Endothelial cell of umbilical vein (primary cell): ENCODE measurements around the gene EBF4. TPM values are rescaled to one million over a fixed set of nuclear protein-coding genes. Genes with fewer than 3 reads are reported as not detected.

ENCODE experiments used
- BruUV-seq: library from RNA; stranded (reverse); fragments of 400-500 nt; replicated peaks from 2 replicates; lab custom pipeline; 2021; lab: Mats Ljungman, UMichigan
- CTCF ChIA-PET: fragments of 300-600, 350-600 bp; sonication (Branson Sonifier 250); formaldehyde crosslinking; loops from one replicate; lab custom pipeline; 2021; ENCODE audit warnings: antibody characterized with exemption, inconsistent platforms; lab: Charles Lee
- POLR2A ChIA-PET: fragments of 300-600, 350-600 bp; sonication (Branson Sonifier 250); formaldehyde crosslinking; loops from one replicate; lab custom pipeline; 2021; ENCODE audit warnings: antibody characterized with exemption, inconsistent platforms; lab: Charles Lee
- DNase-seq: peaks from one replicate; pipeline ENCODE4 v3.0.0-alpha.2; 2011; ENCODE audit warnings: low read depth, low spot score
- FAIRE-seq: peaks from 2 replicates; lab custom pipeline; 2011; peaks lifted over from hg19 to GRCh38; lab: Jason Lieb, UNC
- H2AFZ ChIP-seq: 2 replicates; pipeline ENCODE4 v1.6.0; 2012; ENCODE audit warnings: low read depth, low read length, control low read depth, inconsistent platforms
- H3K27ac ChIP-seq: 2 replicates; pipeline ENCODE4 v1.5.1; 2011; ENCODE audit warnings: low read depth, mild to moderate bottlenecking, control low read depth, low read length, moderate library complexity; ENCODE audit not compliant: insufficient read depth
- H3K27me3 ChIP-seq, 2 experiments: 2 replicates each; pipeline versions ENCODE4 v1.6.0 to v1.6.1; 2011; ENCODE audit warnings: low read length in 2 of 2, mixed read lengths in 1 of 2; ENCODE audit not compliant: control insufficient read depth in 2 of 2, insufficient read depth in 2 of 2
- H3K36me3 ChIP-seq, 2 experiments: 2 replicates in 1 of 2; 3 replicates in 1 of 2; pipeline ENCODE4 v1.5.1; 2011; ENCODE audit warnings: low read length in 2 of 2, mild to moderate bottlenecking in 1 of 2, moderate library complexity in 1 of 2; ENCODE audit not compliant: control insufficient read depth in 2 of 2, insufficient read depth in 2 of 2; ENCODE audit errors: extremely low read depth in 1 of 2
- H3K4me1 ChIP-seq: 3 replicates; pipeline ENCODE4 v1.5.1; 2011; ENCODE audit warnings: mild to moderate bottlenecking, low read length; ENCODE audit not compliant: control insufficient read depth, insufficient read depth; ENCODE audit errors: extremely low read depth
- H3K4me2 ChIP-seq: 2 replicates; pipeline ENCODE4 v1.6.1; 2011; ENCODE audit warnings: low read length, control low read depth, mixed read lengths; ENCODE audit not compliant: insufficient read depth
- H3K4me3 ChIP-seq, 3 experiments: fragments of 200-600 bp in 1 of 3; sonication (generic), shearing (Covaris generic) in 1 of 3; replicated peaks in 1 of 3; 2 replicates each; pipeline ENCODE4 v1.5.1; 2011 to 2016; ENCODE audit warnings: control low read depth in 3 of 3, low read length in 3 of 3, mild to moderate bottlenecking in 2 of 3, inconsistent platforms in 1 of 3, low read depth in 1 of 3, moderate library complexity in 1 of 3; ENCODE audit not compliant: insufficient read depth in 1 of 3
- H3K79me2 ChIP-seq: 2 replicates; pipeline ENCODE4 v1.6.0; 2012; ENCODE audit warnings: low read length, inconsistent platforms; ENCODE audit not compliant: control insufficient read depth, insufficient read depth
- H3K9ac ChIP-seq: replicated peaks from 2 replicates; pipeline ENCODE3; 2011; ENCODE audit warnings: low read length, control low read depth; ENCODE audit not compliant: insufficient read depth; ENCODE audit errors: extremely low read depth
- H3K9me1 ChIP-seq: replicated peaks from 3 replicates; pipeline ENCODE4 v1.6.0; 2011; ENCODE audit warnings: mild to moderate bottlenecking, low read length; ENCODE audit not compliant: control insufficient read depth, insufficient read depth; ENCODE audit errors: extremely low read depth
- H3K9me3 ChIP-seq: replicated peaks from 2 replicates; pipeline ENCODE4 v1.5.1; 2012; ENCODE audit warnings: low read length, inconsistent platforms; ENCODE audit not compliant: control insufficient read depth, insufficient read depth
- H4K20me1 ChIP-seq: replicated peaks from 2 replicates; pipeline ENCODE3; 2011; ENCODE audit warnings: mild to moderate bottlenecking, low read length; ENCODE audit not compliant: control insufficient read depth, insufficient read depth; ENCODE audit errors: extremely low read depth
- CTCF ChIP-seq, 2 donors: IDR thresholded peaks; 1 replicate in 1 of 2; 2 replicates in 1 of 2; pipeline ENCODE4 v1.5.1; 2011; ENCODE audit warnings: low read length in 2 of 2, mild to moderate bottlenecking in 2 of 2, moderate library complexity in 2 of 2, control low read depth in 1 of 2, inconsistent platforms in 1 of 2, low read depth in 1 of 2; ENCODE audit not compliant: insufficient read depth in 1 of 2; ENCODE audit errors: extremely low read depth in 1 of 2
- EZH2 ChIP-seq: IDR thresholded peaks from 2 replicates; pipeline ENCODE4 v1.6.1; 2012; ENCODE audit warnings: borderline replicate concordance, low read depth, mild to moderate bottlenecking, moderate library complexity, low read length, inconsistent platforms; ENCODE audit not compliant: severe bottlenecking
- FOS ChIP-seq: IDR thresholded peaks from 2 replicates; pipeline ENCODE4 v1.6.1; 2011; ENCODE audit warnings: mild to moderate bottlenecking, low read length, moderate library complexity, borderline replicate concordance; ENCODE audit not compliant: insufficient read depth
- GATA2 ChIP-seq: IDR thresholded peaks from 2 replicates; pipeline ENCODE4 v1.7.0; 2011; ENCODE audit warnings: low read depth, mild to moderate bottlenecking, moderate library complexity, mixed read lengths, low read length; ENCODE audit not compliant: insufficient read length, insufficient read depth
- JUN ChIP-seq: IDR thresholded peaks from 2 replicates; pipeline ENCODE4 v1.6.1; 2011; ENCODE audit warnings: borderline replicate concordance, low read depth; ENCODE audit not compliant: insufficient read length, insufficient read depth
- MAX ChIP-seq: IDR thresholded peaks from 2 replicates; pipeline ENCODE4 v1.6.1; 2011; ENCODE audit not compliant: insufficient read depth, insufficient read length
- MYC ChIP-seq: IDR thresholded peaks from one replicate; pipeline ENCODE4 v1.6.1; 2011; ENCODE audit warnings: mild to moderate bottlenecking, low read depth, low read length
- POLR2A ChIP-seq: IDR thresholded peaks from 2 replicates; pipeline ENCODE4 v1.6.1; 2012; ENCODE audit warnings: low read depth, mild to moderate bottlenecking, control low read depth, low read length
- POLR2AphosphoS5 ChIP-seq: IDR thresholded peaks from 2 replicates; pipeline ENCODE4 v1.6.1; 2012; ENCODE audit warnings: low read depth, mild to moderate bottlenecking, control low read depth, low read length, moderate library complexity; ENCODE audit not compliant: insufficient read depth
- dilution Hi-C: fragments of 300-500 bp; cut with MboI; formaldehyde crosslinking; loops from one replicate; pipeline ENCODE4 v1.15.0; 2019; ENCODE audit warnings: low sequenced_read_pairs; ENCODE audit not compliant: extremely low pct_ligation_motif_present
- intact Hi-C: fragments of 100-400 bp; cut with micrococcal nuclease; formaldehyde crosslinking; loops from one replicate; pipeline ENCODE4 v1.10.0; 2022
- polyA plus RNA-seq, 4 experiments: library from polyadenylated mRNA; depleted of rRNA in 3 of 4; stranded (reverse) in 3 of 4; unstranded in 1 of 4; fragments of >200 nt; gene quantifications; 2 replicates each; pipeline versions ENCODE4 v1.2.1 to v1.2.3, GENCODE V29; 2011 to 2012; ENCODE audit warnings: missing spikeins in 1 of 4
- total RNA-seq: library from RNA; stranded (reverse); gene quantifications from 2 replicates; pipeline ENCODE4 v1.2.3, GENCODE V29; 2021

The EBF4 gene
- total and polyA plus RNA-seq, 2 donors (not counting 3 experiments of a cell fraction or from before 2014, with no cell fraction given) = 2.7 to 3.4 TPM

- intact Hi-C loops = no loop called here
- CTCF ChIA-PET = interaction anchor here (0.7 to 4.0 kb wide), 10 partner anchors 10 to 111 kb away, joined by 3 to 17 read pairs (median 4); partner anchors contain the start of gene EBF4
- BruUV-seq = no TSS peak
- DNase-seq (no peak), FAIRE-seq (no peak)
- peaks cover 5 to 15% of the 10 kb centered on the region in 2 experiments for H3K27me3 ChIP-seq
- no peak overlapping the region for H3K9ac ChIP-seq
- no peak overlapping the region for H3K27ac ChIP-seq
- H3K4me2 ChIP-seq = no peak overlapping the region
- H3K9me3 ChIP-seq = no peaks in the 10 kb centered on the region
- no peaks in the 10 kb centered on the region for H3K9me1 ChIP-seq
- TF ChIP-seq FOS (no peak), GATA2 (no peak), POLR2AphosphoS5 (no peak)
- no peak overlapping the region for H2AFZ ChIP-seq
- H3K79me2 ChIP-seq = no peaks in the 10 kb centered on the region
- POLR2A ChIA-PET = no interaction called here
- no peak overlapping the region for H3K4me3 ChIP-seq
- H3K4me1 ChIP-seq = no peaks in the 10 kb centered on the region
- H4K20me1 ChIP-seq = no peaks in the 10 kb centered on the region
- no peaks in the 10 kb centered on the region for H3K36me3 ChIP-seq
- dilution Hi-C loops = no loop called here
These were observed 48.9 kb downstream of the EBF4 start for GRCh38 chr20:2741463-2741862.

GRCh38 chr20:2741881-2742280 is 49.3 kb downstream of the EBF4 start:
- Histone ChIP-seq H2AFZ (no peak overlapping the region), H3K4me3 (no peak overlapping the region), H3K9ac (no peak overlapping the region), H3K9me3 (no peaks in the 10 kb centered on the region), H3K4me2 (no peak overlapping the region), H3K79me2 (no peaks in the 10 kb centered on the region), H3K27ac (no peak overlapping the region), H4K20me1 (no peaks in the 10 kb centered on the region), H3K27me3 (peaks cover 5 to 15% of the 10 kb centered on the region in 2 experiments), H3K36me3 (no peaks in the 10 kb centered on the region), H3K9me1 (no peaks in the 10 kb centered on the region), H3K4me1 (no peaks in the 10 kb centered on the region)
- dilution Hi-C loops = no loop called here
- ChIA-PET POLR2A (no interaction called here), CTCF (interaction anchor here (0.7 to 4.0 kb wide), 9 partner anchors 10 to 110 kb away, joined by 3 to 17 read pairs (median 4); no protein-coding TSS in a partner anchor)
- DNase-seq (no peak), FAIRE-seq (no peak)
- TF ChIP-seq MAX = no peak
- TF ChIP-seq POLR2AphosphoS5 = no peak
- no peak for TF ChIP-seq EZH2
- TF ChIP-seq FOS = no peak
- no peak for TF ChIP-seq CTCF (IDR thresholded peaks at IDR 0.05; ENCODE audit: extremely low read depth in 1 of 2, insufficient read depth in 1 of 2, low read depth in 1 of 2, low read length in 2 of 2)
- TF ChIP-seq JUN = no peak
- TF ChIP-seq MYC = no peak
- no peak for TF ChIP-seq GATA2
- no peak for TF ChIP-seq POLR2A
- no TSS peak for BruUV-seq
- intact Hi-C loops = no loop called here
